ENCODE measurements around the gene GAS2.
A peak's percentile ranks its signal among the peaks of the same experiment; 100 is the strongest.

GAS2 gene

DNA sequence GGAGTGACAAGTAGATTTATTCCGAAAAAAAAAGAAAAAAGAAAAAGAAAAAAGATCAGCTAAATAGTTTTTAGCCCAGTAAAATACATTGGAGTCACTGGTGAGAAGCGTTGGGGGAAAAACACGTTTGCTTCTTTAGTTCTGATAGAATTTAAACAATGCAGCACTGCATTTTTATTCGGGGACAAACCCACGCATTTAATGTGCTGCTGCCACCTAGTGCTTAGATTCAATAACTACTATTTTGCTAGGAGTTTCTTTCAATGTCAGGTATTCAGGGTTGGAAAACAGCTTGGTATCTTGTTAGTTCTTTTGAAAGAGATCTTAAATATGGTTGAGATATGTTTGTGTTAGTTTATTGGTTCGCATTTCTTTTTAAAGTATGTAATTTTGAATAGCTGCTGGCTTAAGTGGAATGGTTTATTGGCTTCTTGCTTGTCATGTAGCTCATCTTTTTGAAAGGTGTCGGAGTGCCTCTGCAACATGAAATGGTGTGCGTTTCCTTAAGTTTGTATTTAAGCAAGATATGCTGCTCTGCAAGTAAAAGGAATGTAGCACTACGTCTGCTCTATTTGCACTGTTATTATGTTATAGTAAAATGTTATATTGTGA, 121.2 kb downstream of the GAS2 start:
- DNase-seq (ENCODE audit: low spot score), result peak; percentile 35

DNA sequence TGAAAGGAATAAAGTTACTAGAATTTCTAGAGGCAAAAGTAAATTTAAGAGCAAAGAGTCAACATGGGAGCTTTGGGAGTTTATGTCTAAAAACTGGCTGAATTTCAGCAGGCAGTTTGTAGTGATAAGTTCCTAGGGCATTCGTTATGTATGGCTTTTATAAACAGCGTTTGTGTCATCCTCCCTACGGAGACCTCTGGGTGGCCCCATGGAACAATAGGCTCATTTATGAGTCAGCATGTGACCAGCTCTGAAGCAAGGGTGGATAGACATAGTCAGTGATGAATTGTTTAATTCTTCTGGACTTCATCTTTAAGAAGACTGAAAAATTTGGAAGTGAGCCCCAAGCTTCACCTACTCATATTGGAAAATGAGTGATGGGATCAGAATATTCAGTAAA, 126.1 kb downstream of the GAS2 start:
- DNase-seq (ENCODE audit: low spot score), result no peak

DNA sequence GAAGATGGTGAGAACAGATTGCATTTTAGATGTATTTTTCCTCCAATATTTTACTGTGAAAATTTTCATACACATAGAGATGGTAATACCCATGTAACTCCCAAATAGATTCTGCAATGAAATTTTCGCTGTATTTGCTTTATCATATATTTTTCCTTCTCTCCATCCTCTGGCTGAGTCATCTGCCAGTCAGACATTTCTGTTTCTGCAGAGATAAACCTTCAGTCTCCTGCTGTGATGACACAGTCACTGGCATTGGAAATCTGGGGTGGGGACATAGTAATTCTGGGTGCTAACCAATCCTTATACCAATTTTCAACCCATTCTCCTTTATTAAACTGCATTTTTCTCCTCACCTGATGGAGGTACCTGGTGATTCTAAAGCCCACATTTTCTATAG, 129.5 kb downstream of the GAS2 start:
- peak; percentile 31 for DNase-seq (ENCODE audit: low spot score)

DNA sequence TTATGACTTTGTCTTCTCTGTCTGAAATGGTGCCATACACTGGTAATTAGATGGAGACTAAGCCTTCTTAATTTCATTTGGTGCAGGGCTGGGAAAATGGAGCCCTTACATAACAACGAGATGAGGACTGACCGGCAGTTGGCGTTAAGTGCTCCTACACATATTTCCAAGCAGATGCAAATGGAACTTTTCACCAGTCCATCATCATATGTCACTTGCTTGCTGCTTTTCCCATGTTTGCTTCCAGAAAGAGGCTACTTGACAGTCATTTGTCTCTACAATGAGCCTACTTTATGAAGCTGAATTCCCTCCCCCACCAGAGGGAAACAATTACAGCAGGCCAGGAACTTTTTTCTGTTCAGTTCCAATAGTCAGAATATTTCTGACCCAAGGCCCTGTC, 130.6 kb downstream of the GAS2 start:
- no peak for DNase-seq (ENCODE audit: low spot score)

DNA sequence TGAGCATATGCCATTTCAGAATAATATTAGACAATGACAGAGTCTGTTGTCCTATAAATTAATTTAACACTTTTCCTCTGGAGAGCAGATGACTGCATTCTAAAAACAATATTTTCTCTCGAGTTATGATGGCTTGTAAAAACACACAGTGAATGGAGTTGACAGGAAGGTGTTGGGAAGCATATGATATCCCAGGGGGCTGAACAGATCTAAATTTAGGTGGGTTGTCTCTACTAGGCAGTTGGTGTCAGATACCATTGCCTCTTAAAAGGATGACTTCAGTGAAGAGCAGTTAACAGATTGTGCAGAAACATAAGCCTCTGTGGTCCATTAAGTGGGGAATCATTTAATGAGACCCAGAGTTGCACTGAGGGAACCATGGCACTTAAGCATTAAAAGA, 132.5 kb downstream of the GAS2 start:
- no peak for DNase-seq (ENCODE audit: low spot score)

DNA sequence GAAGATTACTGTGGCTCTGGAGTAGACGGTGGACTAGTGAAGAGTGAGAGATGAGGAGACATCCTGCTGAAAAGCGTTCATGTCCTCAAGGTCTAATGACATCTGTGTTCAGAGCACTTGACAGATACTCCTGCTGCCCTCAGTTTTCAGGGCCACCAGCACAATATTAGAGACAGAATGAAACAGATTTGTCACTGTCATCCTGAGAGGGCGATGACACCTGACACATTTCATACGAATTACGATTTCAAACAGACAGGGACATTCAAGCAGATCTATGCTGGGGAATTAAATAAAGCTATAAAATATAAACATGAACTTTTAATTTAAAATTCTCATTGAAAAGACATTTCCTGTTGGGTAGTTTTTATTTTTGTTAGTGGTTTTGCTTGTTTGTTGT, 134.1 kb downstream of the GAS2 start:
- no peak for DNase-seq (ENCODE audit: low spot score)

DNA sequence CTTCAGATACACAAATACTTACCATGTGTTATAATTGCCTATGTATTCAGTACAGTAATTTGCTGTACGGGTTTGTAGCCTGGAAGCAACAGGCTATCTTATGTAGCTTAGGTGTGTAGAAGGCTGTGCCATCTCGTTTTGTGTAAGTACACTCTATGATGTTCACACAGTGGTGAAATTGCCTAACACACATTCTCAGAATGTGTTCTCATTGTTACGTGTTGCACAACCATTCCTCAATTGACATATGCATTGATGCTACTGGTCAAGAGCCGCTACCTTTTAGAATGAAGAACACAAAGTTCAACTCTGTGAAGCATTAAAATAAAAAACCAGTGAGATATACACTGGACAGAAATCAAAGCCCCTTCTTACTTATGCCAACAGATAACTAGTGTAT, 136.4 kb downstream of the GAS2 start:
- DNase-seq (ENCODE audit: low spot score), result no peak

DNA sequence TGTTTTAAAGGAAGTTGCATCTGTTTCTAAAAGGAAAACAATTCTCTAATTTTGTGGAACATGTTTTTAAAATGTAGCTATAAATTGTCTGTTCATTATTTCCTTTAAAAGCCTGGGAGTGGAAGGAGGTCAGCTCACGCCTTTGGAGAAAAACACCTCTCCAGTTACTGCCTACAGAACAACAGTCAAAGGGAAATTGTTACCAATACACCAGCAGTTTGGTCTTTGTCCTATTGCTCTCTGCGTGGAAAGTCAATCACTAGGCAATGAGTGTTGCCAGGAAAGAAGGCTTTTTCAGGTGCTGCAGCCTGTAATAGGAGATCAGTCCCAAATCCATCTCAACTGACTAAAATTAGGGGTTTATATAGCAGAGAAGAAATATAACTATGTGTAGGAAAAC, 141.0 kb downstream of the GAS2 start:
- no peak for DNase-seq (ENCODE audit: low spot score)

DNA sequence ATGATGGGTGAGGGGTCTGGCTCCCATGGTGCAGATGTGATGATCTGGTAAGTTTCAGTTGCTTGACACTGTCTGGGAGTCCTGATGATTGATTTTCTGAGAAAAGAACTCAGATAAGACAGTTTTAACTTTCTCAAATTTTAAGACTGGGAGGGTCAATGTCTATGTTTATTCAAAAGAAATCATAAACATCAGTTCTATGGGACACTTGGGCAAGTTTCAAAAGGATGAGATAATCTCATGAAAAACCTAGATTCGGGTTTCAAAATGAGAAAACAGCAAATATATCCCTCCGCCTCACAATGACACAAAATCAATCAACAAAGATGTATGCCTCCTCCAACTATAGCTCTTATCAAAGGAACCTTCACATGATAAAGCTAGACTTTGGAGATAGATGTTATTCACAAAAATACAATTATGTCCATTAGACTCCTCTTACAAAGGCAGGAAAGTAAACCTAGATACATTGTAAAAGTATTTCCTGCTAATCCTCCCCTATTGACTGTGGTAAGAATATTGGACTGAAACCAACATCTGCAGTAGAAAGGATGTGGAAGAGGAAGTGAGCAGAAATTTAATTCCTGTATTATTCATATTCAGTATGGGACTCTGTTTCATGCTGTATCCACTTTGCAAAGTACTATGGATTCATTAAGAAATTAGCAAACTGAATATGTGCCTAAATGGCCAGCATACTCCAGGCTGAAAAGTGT, 141.6 kb downstream of the GAS2 start:
- DNase-seq (ENCODE audit: low spot score), result no peak

DNA sequence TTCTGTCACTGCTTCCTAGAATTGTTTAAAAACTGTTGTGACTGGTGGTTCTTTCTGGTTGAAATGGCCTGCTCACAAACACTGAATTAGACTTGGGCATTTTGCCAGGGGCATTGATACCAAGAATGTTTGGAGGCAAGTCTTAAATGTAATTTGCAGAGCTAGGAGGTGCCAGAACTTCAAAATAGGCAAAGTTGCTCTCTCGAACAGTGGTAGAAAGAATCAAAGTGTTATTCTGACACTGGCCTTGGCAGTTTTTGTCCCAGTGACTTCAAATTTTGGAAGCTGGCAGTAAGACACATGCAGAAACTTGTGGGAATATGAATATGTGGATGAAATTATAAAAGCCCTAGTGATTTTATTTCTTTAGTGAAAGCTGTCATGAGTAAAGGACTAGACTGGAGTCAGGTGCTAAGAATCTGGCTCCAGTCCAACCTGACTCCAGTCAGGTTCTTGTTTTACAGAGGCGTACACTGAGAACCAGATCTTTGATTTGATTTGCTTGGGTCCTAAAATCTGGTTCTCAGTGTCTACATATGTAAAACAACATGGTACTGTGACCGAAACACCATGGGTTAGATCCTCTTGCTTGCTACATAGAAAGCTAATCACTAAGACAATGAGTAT, 142.3 kb downstream of the GAS2 start:
- DNase-seq (ENCODE audit: low spot score), result no peak

DNA sequence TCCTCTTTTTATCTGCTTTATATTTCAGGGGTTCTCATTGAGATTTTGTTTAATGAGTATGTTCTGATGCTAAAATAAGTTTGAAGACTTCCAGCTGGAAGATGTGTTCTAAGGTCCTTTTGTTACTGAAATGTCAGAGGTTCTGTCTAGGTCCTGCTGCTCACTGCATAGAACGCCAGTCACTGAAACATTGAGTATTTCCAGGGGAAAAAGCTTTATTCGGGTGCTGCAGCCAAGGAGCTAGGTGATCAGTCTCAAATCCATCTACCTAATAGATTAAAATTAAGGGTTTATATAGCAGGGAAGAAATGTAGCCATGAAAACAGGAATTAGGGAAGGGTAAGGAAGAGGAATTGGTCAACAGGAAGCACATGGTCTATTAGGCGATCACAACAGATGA, 143.5 kb downstream of the GAS2 start:
- DNase-seq (ENCODE audit: low spot score), result no peak

DNA sequence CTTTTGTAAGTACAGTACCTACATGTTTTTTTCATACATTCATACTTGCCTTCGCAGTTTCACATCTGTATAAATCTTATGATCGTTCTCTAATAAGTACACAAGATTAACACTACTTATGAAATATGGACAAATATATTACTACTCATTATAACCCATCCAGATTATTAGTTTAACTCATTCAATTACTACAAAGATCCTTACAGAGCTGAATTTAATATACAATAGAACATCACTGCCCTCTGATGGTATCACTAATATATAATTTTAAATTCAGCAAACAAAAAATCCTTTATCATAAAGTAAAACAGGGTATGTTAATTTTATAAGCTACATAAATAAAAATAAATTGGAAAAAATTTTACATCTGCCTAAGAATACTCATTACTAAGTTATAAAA, 155.8 kb downstream of the GAS2 start:
- no peak for DNase-seq (ENCODE audit: low spot score)

DNA sequence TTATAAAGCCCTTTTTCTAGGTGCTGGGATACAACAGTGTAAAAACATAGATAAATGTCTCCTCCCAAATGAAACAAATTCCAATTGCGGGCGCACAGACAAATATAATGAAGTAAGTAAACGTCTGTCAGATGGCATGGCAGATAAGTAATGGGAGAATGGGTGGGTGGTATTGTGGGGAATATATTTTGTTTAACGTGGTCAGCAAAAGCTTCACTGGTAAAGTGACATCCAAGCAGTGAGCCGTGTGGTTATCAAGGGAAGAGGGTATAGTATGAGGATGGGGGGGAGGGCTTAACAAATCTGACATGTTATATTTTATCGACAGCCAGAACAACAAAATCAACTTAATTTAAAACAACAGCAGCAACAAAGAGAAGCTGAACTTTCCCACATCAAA, 162.0 kb downstream of the GAS2 start:
- DNase-seq (ENCODE audit: low spot score), result no peak

DNA sequence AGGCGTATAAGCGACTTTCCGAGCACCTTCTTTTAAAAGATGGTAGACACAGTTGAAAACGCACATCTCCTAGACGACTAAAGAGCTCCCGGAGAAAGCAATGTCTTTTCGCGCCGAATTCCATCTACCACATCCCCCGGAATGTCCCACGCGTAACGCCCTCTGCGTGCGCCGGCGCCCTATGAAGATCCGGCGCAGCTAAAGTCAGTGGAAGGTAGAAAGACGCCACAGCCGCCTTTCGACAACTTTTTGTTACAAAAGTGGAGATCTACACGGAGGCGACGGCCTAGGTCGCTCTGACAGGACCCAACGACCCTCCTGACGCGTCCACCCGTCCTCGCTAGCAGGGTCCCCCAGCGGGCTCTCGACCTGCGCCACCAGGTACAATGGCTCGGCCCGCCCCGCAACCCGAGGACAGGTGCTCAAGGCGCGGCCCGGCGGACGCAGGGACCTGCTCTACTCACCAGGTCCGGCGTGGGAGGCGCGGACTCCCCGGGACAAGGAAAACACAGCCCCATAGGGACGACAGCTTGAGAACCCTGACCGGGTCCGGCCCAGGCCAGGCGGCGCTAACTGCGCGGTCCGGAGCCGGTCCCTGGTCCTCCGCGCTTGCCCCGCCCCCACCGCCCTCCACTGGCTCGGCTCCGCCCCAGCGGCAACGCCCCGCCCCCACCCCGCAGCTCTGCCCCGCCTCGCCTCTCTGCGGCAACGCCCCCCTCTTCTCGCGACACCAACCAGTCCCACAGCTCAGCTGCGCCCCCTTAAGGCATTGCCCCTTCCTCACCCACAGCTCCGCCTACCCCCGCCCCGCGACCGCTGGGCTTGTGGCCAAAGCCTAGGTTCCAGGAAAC, 163.0 kb downstream of the GAS2 start, which contains the start of gene SVIP:
Gene SVIP, minus strand, starts transcription at position 571 of the 851 bp plus-strand sequence. Its CDS starts 53 bp downstream, at position 518.
- DNase-seq (ENCODE audit: low spot score), result peak; percentile 94

DNA sequence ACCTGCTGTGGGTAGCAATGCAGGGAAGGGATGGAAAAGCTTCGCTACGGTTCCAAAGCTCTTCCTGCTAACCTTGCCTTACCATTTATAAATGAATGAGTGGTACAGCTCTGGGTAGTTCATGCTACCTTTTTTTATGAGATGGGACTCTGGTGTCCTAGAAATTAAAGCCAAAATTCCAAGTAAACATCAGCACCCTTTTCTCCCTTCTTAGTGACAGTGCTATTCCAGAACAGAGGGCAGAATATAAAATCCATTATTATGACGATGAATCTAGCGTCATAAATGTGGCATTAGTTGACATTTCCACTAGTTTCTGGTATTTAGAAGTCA, 163.6 kb downstream of the GAS2 start:
- DNase-seq (ENCODE audit: low spot score), result no peak

DNA sequence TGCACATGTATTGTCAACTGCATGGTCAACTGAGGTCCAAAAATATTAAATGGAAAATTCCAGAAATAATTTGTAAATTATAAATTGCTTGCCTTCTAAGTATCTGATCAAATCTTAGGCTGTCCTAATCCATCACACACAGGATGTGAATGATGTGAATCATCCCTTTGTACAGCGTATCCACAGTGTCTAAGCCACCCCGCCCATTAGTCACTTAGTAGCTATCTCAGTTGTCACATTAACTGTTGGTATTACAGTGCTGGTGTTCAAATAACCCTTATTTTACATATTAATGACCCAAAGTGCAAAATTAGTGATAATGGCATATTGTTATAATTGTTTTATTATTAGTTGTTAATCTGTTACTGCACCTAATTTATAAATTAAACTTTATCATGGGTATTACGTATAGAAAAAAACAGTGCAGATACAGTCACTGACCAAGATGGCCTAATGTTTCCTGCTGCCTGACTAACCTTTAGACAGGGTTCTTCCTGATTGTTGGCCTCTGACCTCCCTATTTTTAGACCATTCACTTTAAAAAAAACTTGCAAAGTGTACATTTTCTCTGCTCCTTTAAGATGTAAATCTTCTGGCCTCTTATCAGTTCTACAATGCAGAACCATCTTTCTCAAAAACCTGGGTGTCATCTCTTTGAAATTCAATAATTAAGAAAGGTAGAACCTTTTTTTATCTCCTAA, 166.1 kb downstream of the GAS2 start:
- DNase-seq (ENCODE audit: low spot score), result peak; percentile 17

DNA sequence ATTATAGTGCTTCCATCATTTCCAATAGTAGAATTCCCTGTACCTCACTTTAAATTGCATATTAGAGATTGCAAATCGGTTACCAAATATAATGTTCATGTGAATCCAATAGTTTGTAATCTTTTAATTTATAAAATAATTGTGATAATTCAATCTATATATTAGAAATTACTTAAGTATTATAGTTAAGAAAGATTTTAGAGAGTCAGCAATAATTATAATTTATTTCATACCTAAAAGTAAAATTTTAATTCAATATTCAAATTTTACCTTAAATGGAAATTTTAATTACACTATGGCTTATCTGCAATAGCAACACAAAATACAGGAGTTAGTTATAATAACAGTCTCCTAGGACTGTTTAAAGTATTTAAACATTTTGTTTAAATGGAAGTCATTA, 180.3 kb downstream of the GAS2 start:
- no peak for DNase-seq (ENCODE audit: low spot score)

DNA sequence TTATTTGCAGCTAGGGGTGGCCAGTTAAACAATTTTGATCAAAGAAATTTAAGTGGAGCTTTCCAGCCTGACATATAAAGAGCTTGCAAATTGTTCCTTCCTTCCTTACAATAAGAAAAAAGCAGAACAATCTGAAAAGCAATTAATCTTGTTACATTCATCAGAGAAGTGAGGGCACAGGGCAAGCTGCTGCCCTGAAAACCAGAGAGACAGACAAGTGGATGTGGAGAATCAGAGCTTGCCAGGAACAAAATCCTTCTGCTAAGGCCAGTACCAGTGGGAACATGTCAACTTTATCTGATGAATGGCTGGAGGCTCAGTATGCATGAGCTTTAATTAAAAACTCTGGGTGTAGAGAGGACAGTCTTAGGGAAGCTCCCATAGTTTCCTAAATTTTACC, 185.1 kb downstream of the GAS2 start:
- no peak for DNase-seq (ENCODE audit: low spot score)

DNA sequence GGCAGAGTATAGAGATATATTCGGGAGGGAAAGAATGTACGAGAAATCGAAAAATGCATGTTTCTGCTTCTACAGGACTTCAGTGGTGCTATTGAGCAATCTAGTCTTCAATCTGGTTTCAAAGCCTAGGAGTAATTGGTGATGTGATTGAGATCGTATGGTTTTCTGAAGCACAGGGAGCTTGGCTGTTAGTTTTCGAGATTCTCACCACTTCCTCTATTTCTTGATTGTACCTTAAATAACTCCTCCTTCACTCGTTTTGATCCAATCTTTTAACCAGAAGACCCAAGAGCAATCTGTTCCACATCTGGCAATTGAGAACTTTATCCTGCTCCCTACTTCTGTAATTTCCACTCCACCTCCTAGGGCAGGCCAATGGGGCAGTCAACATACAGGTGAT, 193.3 kb downstream of the GAS2 start:
- DNase-seq (ENCODE audit: low spot score), result no peak

DNA sequence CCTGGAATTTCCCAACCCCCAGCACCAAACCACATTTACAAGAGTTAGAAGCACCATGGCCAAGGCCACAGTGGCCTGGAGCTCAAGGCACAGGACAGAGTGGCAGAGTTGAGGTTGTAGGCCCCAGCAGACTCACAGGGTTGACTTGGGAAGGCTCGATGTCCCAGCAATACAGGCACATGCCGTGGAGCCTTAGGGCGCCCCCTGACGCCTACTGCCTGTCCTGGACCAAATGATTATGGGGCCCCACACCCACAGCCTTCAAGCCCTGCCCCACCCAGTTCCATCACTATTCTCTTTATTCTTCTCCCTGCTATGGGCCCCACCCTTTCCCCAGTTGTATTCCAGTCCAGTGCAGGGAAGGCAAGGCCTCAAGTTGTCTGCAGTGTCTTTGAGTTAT, 193.8 kb downstream of the GAS2 start, which contains the start of gene CCDC179:
Gene CCDC179, minus strand, starts transcription at position 234 of the 400 bp plus-strand sequence. Its CDS starts 53 bp downstream, at position 181.
- no peak for DNase-seq (ENCODE audit: low spot score)

Data from hematopoietic multipotent progenitor cell treated with erythropoietin and hydrocortisone succinate and interleukin-3 and kit ligand, for 15 days (in vitro differentiated cells).